HG02798 (cell line): ENCODE data around the gene ZNF70.
A peak's percentile ranks its signal among the peaks of the same experiment; 100 is the strongest.

ENCODE experiments used
- ATAC-seq: cut with Tn5 transposase; IDR thresholded peaks from one replicate; pipeline ENCODE4 v1.9.1; 2021; ENCODE audit warnings: mild to moderate bottlenecking; ENCODE audit not compliant: unreplicated experiment, poor library complexity

Gene ZNF70

GRCh38 chr22:23722724-23723123 is 28.2 kb downstream of the ZNF70 start:
- ATAC-seq: no peak

GRCh38 chr22:23722160-23722559 is 28.8 kb downstream of the ZNF70 start:
- no peak for ATAC-seq

GRCh38 chr22:23720855-23721254 is 30.1 kb downstream of the ZNF70 start:
- no peak for ATAC-seq

GRCh38 chr22:23718371-23719165 is 32.3 kb downstream of the ZNF70 start:
- ATAC-seq: no peak

- peak; percentile 88 for ATAC-seq
These were observed 33.8 kb downstream of the ZNF70 start for GRCh38 chr22:23716811-23717801.

- ATAC-seq: no peak
These were observed 35.0 kb downstream of the ZNF70 start for GRCh38 chr22:23715806-23716375.

- ATAC-seq: no peak
These were observed 36.0 kb downstream of the ZNF70 start for GRCh38 chr22:23714596-23715578.

- no peak for ATAC-seq
These were observed 37.0 kb downstream of the ZNF70 start for GRCh38 chr22:23713696-23714595.

GRCh38 chr22:23712256-23712655 is 38.7 kb downstream of the ZNF70 start:
- no peak for ATAC-seq

- ATAC-seq: no peak
These were observed 41.8 kb downstream of the ZNF70 start for GRCh38 chr22:23709107-23709506.

GRCh38 chr22:23708270-23708669 is 42.6 kb downstream of the ZNF70 start:
- ATAC-seq: no peak

GRCh38 chr22:23705358-23705757 is 45.6 kb downstream of the ZNF70 start:
- ATAC-seq: no peak

- no peak for ATAC-seq
These were observed 46.1 kb downstream of the ZNF70 start for GRCh38 chr22:23704829-23705228.

- ATAC-seq: no peak
These were observed 46.9 kb downstream of the ZNF70 start for GRCh38 chr22:23704062-23704461.

GRCh38 chr22:23700706-23701105 is 50.2 kb downstream of the ZNF70 start:
- no peak for ATAC-seq

- ATAC-seq: no peak
These were observed 52.2 kb downstream of the ZNF70 start for GRCh38 chr22:23698673-23699235.

GRCh38 chr22:23698094-23698493 is 52.8 kb downstream of the ZNF70 start:
- no peak for ATAC-seq
